ENCODE measurements around the gene KCNN4. TPM values are rescaled to one million over a fixed set of nuclear protein-coding genes. Genes with fewer than 3 reads are reported as not detected.

KCNN4 gene
- total and polyA plus RNA-seq, 10 of the 15 experiments (the other 5 are each of a cell fraction or from before 2014, with no cell fraction given): 1.4 to 112 (median 77.9) TPM

- intact Hi-C loops (cut with micrococcal nuclease; ENCODE audit: unreplicated experiment): no loop called here
- no peak overlapping the region for H3K4me3 ChIP-seq
Observed at GRCh38 chr19:43721469-43722048, 59.2 kb downstream of the KCNN4 start.

More at GRCh38 chr19:43721469-43722048, 59.2 kb downstream of the KCNN4 start:
- ChIA-PET SMC1A (ENCODE audit: uncharacterized antibody, unreplicated experiment) (interaction anchor here (0.7 to 1.5 kb wide), 3 partner anchors 18 to 100 kb away, joined by 3 to 4 read pairs (median 3); no protein-coding TSS in a partner anchor), POLR2A (interaction anchor here (0.6 kb wide), 1 partner anchor 203 kb away, joined by 4 read pairs; no protein-coding TSS in a partner anchor), CTCF (interaction anchor here (0.6 to 1.4 kb wide), 6 partner anchors 21 to 353 kb away, joined by 3 to 7 read pairs (median 3); no protein-coding TSS in a partner anchor), RAD21 (ENCODE audit: unreplicated experiment) (interaction anchor here (3.6 kb wide), 1 partner anchor 53 kb away, joined by 15 read pairs; no protein-coding TSS in a partner anchor)
- no peak overlapping the region for H2AFZ ChIP-seq (ENCODE audit: control insufficient read depth, low read depth, low read length)
- WGBS (ENCODE audit: insufficient coverage, insufficient replicate concordance, low lambda C conversion rate, missing lambda C conversion rate): 65% methylated on average over 5 of the region's 5 CpGs
- H3K79me2 ChIP-seq (ENCODE audit: control insufficient read depth, insufficient read depth, low read length): no peaks in the 10 kb centered on the region
- no peak overlapping the region for H3K27ac ChIP-seq (ENCODE audit: control insufficient read depth, insufficient read depth)
- H3K4me2 ChIP-seq (ENCODE audit: control insufficient read depth, insufficient read depth): no peak overlapping the region
- FAIRE-seq (peak; percentile 41), DNase-seq (ENCODE audit: low read depth, low spot score) (no peak), ATAC-seq (no peak)
- in situ Hi-C loops (cut with MboI): no loop called here
- H3K36me3 ChIP-seq (ENCODE audit: control insufficient read depth in 2 of 2, insufficient read depth in 2 of 2, low read length in 1 of 2): no peaks in the 10 kb centered on the region
- TF ChIP-seq PML (IDR thresholded peaks at IDR 0.05; ENCODE audit: low read length) (no peak), SKIL (IDR thresholded peaks at IDR 0.05; ENCODE audit: low read depth, poor library complexity, severe bottlenecking) (no peak), SMAD5 (IDR thresholded peaks at IDR 0.05; ENCODE audit: low read depth) (no peak)
- no peaks in the 10 kb centered on the region for H3K27me3 ChIP-seq (replicated peaks in 1 of 2; ENCODE audit: control insufficient read depth in 2 of 2, insufficient read depth in 2 of 2, low read length in 1 of 2)
- no peaks in the 10 kb centered on the region for H4K20me1 ChIP-seq (ENCODE audit: control insufficient read depth, insufficient read depth)
- H3K9ac ChIP-seq (ENCODE audit: control insufficient read depth, insufficient read depth, low read length): no peak overlapping the region
- no peaks in the 10 kb centered on the region for H3K9me3 ChIP-seq (replicated peaks; ENCODE audit: control insufficient read depth, insufficient read depth, low read length)
- H3K4me1 ChIP-seq (ENCODE audit: control insufficient read depth, insufficient read depth, low read length): peaks cover 18% of the 10 kb centered on the region
- no TSS peak for BruUV-seq (replicated peaks)
